Putamen (tissue), 1 donor: ENCODE measurements around the gene IDUA.
"Not testable (repeated sequence)": the region's sequence is repeated elsewhere in the genome, so short reads cannot be mapped to it uniquely, and the experiment has no call there.

Experiments
- DNase-seq: peaks from one replicate; pipeline ENCODE4 v3.0.0-alpha.2; 2016; ENCODE audit warnings: low spot score

IDUA gene

GRCh38 chr4:986879-987623 lies at the start of gene IDUA:
TSS of gene IDUA (plus strand) at chr4:987044. CDS start at chr4:987085, 41 bp downstream.
- DNase-seq, result peak; percentile 82

- not testable (repeated sequence) for DNase-seq
Measured at GRCh38 chr4:939508-939907, 47.3 kb upstream of the IDUA start.

- no peak for DNase-seq
Measured at GRCh38 chr4:945274-946102, 41.4 kb upstream of the IDUA start.

DNA sequence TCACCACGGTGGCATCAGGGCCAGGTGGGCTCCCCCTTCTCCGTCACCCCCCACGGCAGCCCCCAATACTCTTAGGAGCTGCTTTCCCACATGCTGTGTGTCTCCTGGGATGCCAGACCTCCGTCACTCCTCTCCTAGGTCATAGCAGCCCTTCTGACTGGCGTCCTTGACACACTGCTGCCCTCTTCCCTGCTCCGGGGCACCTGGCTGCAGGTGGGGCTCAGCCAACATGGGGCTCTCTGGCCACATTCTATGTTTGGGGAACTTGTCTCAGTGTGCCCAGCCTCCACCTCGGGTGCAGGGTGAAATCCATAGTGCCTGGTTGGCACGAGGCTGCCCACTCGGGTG lies 40.8 kb upstream of the IDUA start:
- no peak for DNase-seq

DNA sequence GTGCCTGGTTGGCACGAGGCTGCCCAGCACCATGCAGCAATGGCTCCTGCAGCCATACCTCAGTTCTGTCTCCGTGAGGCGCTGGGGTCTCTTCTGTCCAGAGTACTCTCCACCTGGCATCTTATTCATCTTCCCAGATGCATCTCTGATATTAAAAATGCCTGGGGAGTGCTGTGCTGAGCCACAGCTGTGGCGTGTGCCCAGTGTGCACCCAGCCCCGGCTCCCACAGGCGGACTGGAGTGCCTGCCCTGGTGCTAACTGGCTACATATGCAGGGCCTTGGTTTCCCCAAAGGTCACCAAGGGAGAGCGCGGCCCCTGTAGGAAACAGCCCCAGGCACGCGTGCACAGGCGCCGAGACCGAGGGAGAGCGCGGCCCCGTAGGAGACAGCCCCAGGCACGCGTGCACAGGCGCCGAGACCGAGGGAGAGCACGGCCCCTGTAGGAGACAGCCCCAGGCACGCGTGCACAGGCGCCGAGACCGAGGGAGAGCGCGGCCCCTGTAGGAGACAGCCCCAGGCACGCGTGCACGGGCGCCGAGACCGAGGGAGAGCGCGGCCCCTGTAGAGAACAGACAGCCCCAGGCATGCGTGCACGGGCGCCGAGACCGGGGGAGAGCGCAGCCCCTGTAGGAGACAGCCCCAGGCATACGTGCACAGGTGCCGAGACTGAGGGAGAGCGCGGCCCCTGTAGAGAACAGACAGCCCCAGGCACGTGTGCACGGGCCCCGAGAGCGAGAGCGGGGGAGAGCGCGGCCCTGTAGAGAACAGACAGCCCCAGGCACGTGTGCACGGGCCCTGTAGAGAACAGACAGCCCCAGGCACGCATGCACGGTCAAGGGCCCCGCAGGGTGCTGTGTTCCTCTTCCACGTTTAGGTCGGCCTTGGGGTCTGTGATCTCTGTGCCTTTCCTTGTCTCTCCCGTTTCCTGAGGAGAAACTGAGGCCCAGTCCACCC lies 40.0 kb upstream of the IDUA start:
- no peak for DNase-seq

- DNase-seq, result no peak
Measured at GRCh38 chr4:947491-947971, 39.3 kb upstream of the IDUA start.

DNA sequence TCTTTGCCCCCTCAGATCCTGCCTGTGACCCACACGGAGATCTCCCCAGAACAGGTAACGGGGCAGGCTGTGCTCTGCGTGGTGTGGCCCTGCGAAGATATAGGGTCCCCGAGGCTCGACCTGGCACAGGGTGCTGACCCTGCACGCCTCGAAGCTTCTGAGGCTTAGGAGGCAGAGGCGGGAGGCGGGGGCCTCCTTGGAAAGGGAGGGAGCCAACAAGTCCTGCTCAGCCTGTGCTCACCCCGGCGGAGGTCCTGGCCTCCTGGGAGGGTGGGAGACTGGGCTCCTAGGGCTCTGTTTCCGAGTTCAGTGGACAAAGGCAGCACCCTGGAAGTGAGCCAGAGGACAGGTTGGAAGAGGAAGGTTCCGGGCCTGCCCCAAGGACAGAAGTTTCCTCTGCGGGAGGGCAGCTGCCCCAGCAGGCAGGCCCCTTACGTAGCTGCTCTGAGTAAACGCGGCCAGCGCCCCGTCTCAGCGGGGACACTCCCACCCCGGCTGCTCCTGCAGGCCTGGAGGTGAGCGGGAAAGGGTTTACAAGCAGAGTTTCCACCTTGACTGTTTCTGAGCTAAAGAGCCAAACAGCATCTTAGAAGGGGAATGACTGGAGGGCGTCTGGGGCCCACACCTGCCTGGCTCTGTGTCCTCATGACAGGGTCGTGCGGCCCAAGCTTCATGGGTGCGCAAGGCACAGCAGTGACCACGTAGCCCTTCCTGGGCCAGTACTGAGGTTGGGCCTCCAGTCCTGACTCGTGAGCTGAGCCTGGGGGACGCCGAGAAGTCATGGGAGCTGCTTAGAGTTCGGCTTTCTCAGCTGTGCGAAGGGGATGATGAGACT lies 38.5 kb upstream of the IDUA start:
- DNase-seq, result no peak

- DNase-seq, result no peak
Measured at GRCh38 chr4:948936-949300, 37.9 kb upstream of the IDUA start.

GRCh38 chr4:949656-950055 lies 37.2 kb upstream of the IDUA start:
- DNase-seq, result no peak

DNA sequence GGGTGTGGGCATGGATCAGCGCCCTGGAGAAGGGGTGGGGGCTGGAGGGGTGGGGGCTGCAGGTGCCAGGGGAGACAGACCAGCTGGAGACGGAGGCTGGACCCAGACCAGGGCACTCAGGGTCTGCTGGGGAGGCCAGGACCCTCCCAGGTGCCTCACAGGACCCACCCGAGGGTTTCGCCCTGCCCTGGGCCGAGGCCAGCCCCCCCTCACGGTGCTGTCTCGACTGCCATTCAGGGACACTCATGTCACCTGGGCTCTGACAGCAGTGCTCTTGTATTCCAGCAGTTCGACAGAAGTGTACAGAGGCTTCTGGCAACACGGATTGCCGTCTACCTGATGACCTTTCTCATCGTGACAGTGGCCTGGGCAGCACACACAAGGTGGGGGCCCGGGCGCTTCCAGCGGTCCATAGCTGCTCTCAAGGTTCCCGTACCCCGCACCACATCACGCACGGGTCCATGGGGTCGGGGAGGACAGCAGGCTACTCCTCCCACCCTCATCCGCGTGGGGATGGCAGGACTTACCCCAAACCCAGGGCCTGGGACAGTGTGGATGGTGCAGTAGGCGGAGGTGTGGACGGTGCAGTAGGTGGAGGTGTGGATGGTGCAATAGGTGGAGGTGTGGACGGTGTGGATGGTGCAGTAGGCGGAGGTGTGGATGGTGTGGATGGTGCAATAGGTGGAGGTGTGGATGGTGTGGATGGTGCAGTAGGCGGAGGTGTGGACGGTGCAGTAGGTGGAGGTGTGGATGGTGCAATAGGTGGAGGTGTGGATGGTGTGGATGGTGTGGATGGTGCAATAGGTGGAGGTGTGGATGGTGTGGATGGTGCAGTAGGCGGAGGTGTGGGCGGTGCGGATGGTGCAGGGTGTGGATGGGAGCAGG lies 36.5 kb upstream of the IDUA start:
- DNase-seq, result no peak

DNA sequence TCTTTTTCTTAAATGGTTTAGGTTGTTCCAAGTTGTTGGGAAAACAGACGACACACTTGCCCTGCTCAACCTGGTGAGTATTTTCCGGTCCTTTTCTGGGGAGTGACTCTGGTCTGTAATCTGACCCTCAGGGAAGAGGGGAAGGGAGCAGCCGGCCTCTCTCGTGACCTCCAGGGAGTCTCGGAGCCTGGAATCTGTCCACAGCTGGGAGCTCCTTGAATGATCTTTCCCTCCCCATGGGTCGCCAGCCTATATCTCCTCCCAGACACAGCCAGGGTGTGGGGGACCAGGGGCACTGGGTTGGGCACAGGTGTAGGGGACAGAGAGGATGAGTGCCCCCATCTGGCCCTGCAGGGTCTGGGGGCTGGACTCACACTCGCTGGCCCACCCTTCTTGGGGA lies 35.7 kb upstream of the IDUA start:
- DNase-seq, result no peak

- DNase-seq, result no peak
Measured at GRCh38 chr4:951594-952468, 35.0 kb upstream of the IDUA start.

DNA sequence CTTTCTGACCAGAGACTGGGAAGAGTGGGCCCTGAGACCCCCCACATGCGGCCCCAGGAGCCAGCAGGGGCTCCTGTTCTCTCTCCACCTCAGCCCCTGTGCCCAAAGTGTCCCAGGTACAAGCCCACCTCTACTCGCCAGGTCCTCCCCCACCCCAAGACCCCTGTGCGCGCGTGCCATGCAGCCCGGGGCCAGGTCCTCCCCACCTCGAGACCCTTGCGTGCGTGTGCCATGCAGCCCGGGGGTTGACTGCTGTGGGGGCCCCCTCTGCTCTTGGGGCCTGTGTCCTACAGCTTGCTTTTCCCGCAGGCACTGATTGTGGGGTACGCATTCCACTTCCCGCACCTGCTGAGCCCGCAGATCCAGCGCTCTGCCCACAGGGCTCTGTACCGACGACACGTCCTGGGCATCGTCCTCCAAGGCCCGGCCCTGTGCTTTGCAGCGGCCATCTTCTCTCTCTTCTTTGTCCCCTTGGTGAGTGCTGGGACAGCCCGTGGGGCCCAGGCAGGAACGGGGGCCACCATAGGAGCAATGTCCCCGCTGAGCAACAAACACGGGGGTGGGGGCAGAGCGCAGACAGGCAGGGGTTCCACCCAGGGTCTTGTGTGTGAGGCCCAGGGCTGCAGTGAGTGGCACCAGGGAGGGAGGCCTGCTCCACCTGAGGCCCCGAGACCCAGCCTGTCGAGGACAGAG lies 33.8 kb upstream of the IDUA start:
- DNase-seq, result no peak

GRCh38 chr4:953574-953915 lies 33.3 kb upstream of the IDUA start:
- DNase-seq, result no peak

GRCh38 chr4:954211-955020 lies 32.4 kb upstream of the IDUA start:
- DNase-seq, result no peak

- DNase-seq, result no peak
Measured at GRCh38 chr4:955161-955921, 31.5 kb upstream of the IDUA start.

- no peak for DNase-seq
Measured at GRCh38 chr4:955931-956381, 30.9 kb upstream of the IDUA start.
